ENCODE results near the gene SCD.

GRCh38 chr10:100338434-100339036, 8.5 kb upstream of the SCD start:
- TF ChIP-seq CHD1 (IDR thresholded peaks at IDR 0.05; ENCODE audit: low read depth, low read length) (no peak), CTCF (IDR thresholded peaks at IDR 0.05 in 2 of 3, conservative IDR thresholded peaks at IDR 0.05 in 1 of 3; ENCODE audit: control insufficient read depth in 2 of 3, extremely low read depth in 1 of 3, insufficient read depth in 1 of 3, low read depth in 3 of 3, low read length in 3 of 3) (peak; percentile 91 to 93 (median 92)), LARP7 (IDR thresholded peaks at IDR 0.05) (no peak), RFX5 (IDR thresholded peaks at IDR 0.05; ENCODE audit: low read depth, low read length) (no peak)

Measured in GM12878 (cell line).